ENCODE data around the gene AOX1.
"Not testable (repeated sequence)": the region's sequence is repeated elsewhere in the genome, so short reads cannot be mapped to it uniquely, and the experiment has no call there.

The AOX1 gene

DNA sequence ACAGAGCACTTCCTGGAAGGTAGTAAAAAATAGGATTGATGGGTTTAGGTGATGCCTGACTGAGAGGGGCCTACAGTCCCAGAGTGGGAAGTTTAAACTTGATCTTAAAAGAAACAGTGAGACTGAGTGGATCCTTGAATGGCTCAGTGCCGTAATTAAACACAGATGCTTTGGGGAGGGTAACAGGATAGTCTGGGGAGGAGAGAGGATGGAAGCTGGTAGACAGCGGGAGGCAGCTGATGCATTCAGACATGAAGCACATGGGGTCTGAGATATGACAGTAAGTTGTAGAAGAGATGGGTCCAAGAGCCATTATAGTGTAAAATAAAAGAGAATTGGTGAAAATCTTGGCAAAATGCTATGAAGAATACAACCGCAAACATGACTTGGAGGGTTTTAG, 54.4 kb downstream of the AOX1 start:
- Histone ChIP-seq H3K9ac (ENCODE audit: low read length in 5 of 5) (no peak overlapping the region), H3K27me3 (ENCODE audit: control insufficient read depth in 5 of 5, insufficient read depth in 4 of 5, low read length in 5 of 5) (no peaks in the 10 kb centered on the region), H3K36me3 (ENCODE audit: control insufficient read depth in 5 of 5, insufficient read depth in 5 of 5, low read length in 5 of 5) (peaks cover 4 to 38% (median 22%) of the 10 kb centered on the region in 5 donors), H3K4me1 (ENCODE audit: control insufficient read depth in 5 of 5, insufficient read depth in 5 of 5, low read length in 5 of 5) (peaks cover 0 to 4% (median 0%) of the 10 kb centered on the region in 5 donors), H3K4me3 (ENCODE audit: low read depth in 1 of 5, low read length in 5 of 5) (no peak overlapping the region), H3K27ac (ENCODE audit: low read depth, low read length) (no peak overlapping the region), H3K9me3 (ENCODE audit: control insufficient read depth in 5 of 5, low read length in 5 of 5) (no peaks in the 10 kb centered on the region)

DNA sequence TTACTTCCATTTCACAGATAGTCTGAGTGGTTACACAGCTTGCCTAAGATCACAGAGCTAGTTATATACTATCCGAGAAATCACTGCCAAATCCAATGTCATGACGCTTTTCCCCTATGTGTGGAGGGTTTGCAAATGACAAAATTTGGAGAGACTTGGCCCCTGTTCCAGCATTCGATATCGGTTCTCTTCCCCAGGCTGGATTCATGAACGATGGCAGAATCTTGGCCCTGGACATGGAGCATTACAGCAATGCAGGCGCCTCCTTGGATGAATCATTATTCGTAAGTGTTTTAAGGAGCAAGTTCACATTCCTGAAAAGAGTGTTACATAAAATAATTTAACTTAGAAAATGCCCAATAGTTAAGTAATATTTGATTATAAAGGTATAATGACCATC, 55.1 kb downstream of the AOX1 start:
- peaks cover 4 to 32% (median 21%) of the 10 kb centered on the region in 5 donors for H3K36me3 ChIP-seq (ENCODE audit: control insufficient read depth in 5 of 5, insufficient read depth in 5 of 5, low read length in 5 of 5)
- no peaks in the 10 kb centered on the region for H3K4me1 ChIP-seq (ENCODE audit: control insufficient read depth in 5 of 5, insufficient read depth in 5 of 5, low read length in 5 of 5)
- H3K9ac ChIP-seq (ENCODE audit: low read length in 5 of 5) = no peak overlapping the region
- H3K4me3 ChIP-seq (ENCODE audit: low read depth in 1 of 5, low read length in 5 of 5) = no peak overlapping the region
- H3K27me3 ChIP-seq (ENCODE audit: control insufficient read depth in 5 of 5, insufficient read depth in 4 of 5, low read length in 5 of 5) = no peaks in the 10 kb centered on the region
- H3K27ac ChIP-seq (ENCODE audit: low read depth, low read length) = no peak overlapping the region
- no peaks in the 10 kb centered on the region for H3K9me3 ChIP-seq (ENCODE audit: control insufficient read depth in 5 of 5, low read length in 5 of 5)

DNA sequence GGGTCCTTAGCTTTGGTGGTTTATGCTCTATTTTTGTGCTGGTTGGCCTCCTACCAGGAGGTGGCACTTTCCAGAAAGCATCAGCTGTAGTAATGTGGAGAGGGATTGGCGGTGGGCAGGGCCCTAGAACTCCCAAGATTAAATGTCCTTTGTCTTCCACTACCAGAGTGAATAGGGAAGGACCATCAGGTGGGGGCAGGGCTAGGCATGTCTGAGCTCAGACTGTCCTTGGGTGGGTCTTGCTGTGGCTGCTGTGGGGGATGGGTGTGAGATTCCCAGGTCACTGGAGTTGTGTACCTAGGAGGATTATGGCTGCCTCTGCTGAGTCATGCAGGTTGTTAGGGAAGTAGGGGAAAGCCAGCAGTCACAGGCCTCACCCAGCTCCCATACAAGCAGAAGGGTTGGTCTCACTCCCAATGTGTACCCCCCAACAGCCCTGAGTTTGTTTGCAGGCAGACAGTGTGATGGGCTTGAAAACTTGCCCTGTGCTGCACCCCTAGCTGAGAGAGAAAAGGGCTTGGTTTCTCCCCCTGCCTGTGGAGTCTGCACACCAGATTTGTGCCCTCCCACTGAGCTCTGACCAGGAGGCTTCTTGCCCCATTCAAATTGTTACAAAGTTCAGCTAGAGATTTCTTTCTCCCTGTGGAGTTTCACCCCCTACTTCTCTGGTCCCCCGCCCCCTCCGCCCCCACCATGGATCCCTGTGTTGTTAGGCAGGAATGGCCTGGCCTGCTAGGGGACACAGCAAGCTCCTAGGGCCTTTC, 62.9 kb downstream of the AOX1 start:
- H3K27me3 ChIP-seq (ENCODE audit: control insufficient read depth in 5 of 5, insufficient read depth in 4 of 5, low read length in 5 of 5); H3K9ac ChIP-seq (ENCODE audit: low read length in 5 of 5); H3K9me3 ChIP-seq (ENCODE audit: control insufficient read depth in 5 of 5, low read length in 5 of 5): not testable (repeated sequence)
- Histone ChIP-seq H3K4me1 (ENCODE audit: control insufficient read depth in 5 of 5, insufficient read depth in 5 of 5, low read length in 5 of 5) (peaks cover 0 to 26% (median 18%) of the 10 kb centered on the region in 5 donors), H3K4me3 (ENCODE audit: low read depth in 1 of 5, low read length in 5 of 5) (peak overlapping the region in 1 of 5 donors; percentile 37), H3K27ac (ENCODE audit: low read depth, low read length) (peak overlapping the region; percentile 40), H3K36me3 (ENCODE audit: control insufficient read depth in 5 of 5, insufficient read depth in 5 of 5, low read length in 5 of 5) (peaks cover 0 to 23% (median 15%) of the 10 kb centered on the region in 5 donors)

DNA sequence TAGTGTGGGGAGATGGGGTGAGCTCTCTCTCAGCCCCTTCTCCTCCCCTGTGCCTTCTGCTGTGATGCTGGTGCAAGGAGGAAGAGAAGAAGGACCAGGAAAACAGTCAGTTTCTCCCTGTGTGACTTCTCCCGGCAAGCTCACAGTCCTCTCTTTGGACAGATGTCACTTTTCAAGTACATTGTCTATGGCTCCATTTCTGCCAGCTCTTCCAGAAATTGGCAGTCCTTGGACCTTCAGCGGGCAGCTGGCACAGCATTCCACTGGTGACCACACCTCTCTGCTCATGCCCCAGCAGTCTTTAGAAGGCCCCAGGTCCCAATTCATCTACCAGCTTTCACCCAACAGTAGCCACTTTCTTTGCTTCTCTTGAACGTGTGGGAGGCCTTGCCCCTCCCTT, 63.9 kb downstream of the AOX1 start:
- H3K27me3 ChIP-seq (ENCODE audit: control insufficient read depth in 5 of 5, insufficient read depth in 4 of 5, low read length in 5 of 5) = no peaks in the 10 kb centered on the region
- peaks cover 0 to 26% (median 18%) of the 10 kb centered on the region in 5 donors for H3K4me1 ChIP-seq (ENCODE audit: control insufficient read depth in 5 of 5, insufficient read depth in 5 of 5, low read length in 5 of 5)
- peak overlapping the region; percentile 40 for H3K27ac ChIP-seq (ENCODE audit: low read depth, low read length)
- no peaks in the 10 kb centered on the region for H3K9me3 ChIP-seq (ENCODE audit: control insufficient read depth in 5 of 5, low read length in 5 of 5)
- H3K36me3 ChIP-seq (ENCODE audit: control insufficient read depth in 5 of 5, insufficient read depth in 5 of 5, low read length in 5 of 5) = peaks cover 0 to 16% (median 15%) of the 10 kb centered on the region in 5 donors
- H3K9ac ChIP-seq (ENCODE audit: low read length in 5 of 5) = no peak overlapping the region
- H3K4me3 ChIP-seq (ENCODE audit: low read depth in 1 of 5, low read length in 5 of 5) = no peak overlapping the region

DNA sequence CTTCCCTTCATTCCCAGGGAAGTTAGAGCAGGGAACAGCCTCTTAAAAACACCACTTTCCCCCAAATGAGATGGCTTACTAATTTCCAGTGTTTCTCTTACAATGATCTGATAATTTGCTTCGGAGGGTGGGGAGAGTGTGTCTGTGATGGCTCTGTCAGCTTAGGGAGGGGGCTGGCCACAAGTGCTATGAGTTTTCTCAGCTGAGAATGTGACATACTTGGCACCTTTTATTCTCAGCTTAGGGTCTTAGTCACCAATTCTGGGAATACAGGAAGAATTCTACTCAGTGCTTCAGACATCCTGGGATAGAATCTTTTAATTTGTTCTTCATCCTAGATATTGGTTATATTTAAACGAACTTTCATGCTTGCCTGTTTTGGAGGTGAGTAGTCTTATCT, 64.4 kb downstream of the AOX1 start:
- Histone ChIP-seq H3K27me3 (ENCODE audit: control insufficient read depth in 5 of 5, insufficient read depth in 4 of 5, low read length in 5 of 5) (no peaks in the 10 kb centered on the region), H3K36me3 (ENCODE audit: control insufficient read depth in 5 of 5, insufficient read depth in 5 of 5, low read length in 5 of 5) (peaks cover 0 to 16% (median 15%) of the 10 kb centered on the region in 5 donors), H3K9me3 (ENCODE audit: control insufficient read depth in 5 of 5, low read length in 5 of 5) (no peaks in the 10 kb centered on the region), H3K4me3 (ENCODE audit: low read depth in 1 of 5, low read length in 5 of 5) (no peak overlapping the region), H3K27ac (ENCODE audit: low read depth, low read length) (peak overlapping the region; percentile 40), H3K9ac (ENCODE audit: low read length in 5 of 5) (no peak overlapping the region), H3K4me1 (ENCODE audit: control insufficient read depth in 5 of 5, insufficient read depth in 5 of 5, low read length in 5 of 5) (peaks cover 0 to 26% (median 18%) of the 10 kb centered on the region in 5 donors)

DNA sequence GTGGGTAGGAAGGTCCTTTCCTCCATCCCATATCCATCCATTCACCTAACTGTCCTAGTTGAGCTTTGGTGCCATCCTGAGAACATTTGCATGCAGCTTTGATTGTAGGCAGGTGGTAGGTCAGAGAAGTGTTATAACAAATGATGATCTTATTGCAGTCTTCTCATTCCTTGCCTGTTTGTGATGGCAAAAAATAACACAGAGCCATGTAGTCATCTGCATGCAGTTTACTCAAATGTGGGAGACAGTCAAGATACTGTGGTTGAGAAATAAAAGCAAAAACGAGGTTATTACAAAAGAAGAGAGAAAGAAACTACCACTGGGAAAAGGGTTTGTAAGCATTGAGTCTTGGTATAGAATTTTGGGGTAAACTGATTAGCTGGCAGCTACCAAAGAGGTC, 66.3 kb downstream of the AOX1 start:
- H3K27me3 ChIP-seq (ENCODE audit: control insufficient read depth in 5 of 5, insufficient read depth in 4 of 5, low read length in 5 of 5) = no peaks in the 10 kb centered on the region
- H3K9ac ChIP-seq (ENCODE audit: low read length in 5 of 5) = no peak overlapping the region
- H3K4me3 ChIP-seq (ENCODE audit: low read depth in 1 of 5, low read length in 5 of 5) = no peak overlapping the region
- no peak overlapping the region for H3K27ac ChIP-seq (ENCODE audit: low read depth, low read length)
- H3K4me1 ChIP-seq (ENCODE audit: control insufficient read depth in 5 of 5, insufficient read depth in 5 of 5, low read length in 5 of 5) = peaks cover 0 to 26% (median 18%) of the 10 kb centered on the region in 5 donors
- H3K9me3 ChIP-seq (ENCODE audit: control insufficient read depth in 5 of 5, low read length in 5 of 5) = no peaks in the 10 kb centered on the region
- H3K36me3 ChIP-seq (ENCODE audit: control insufficient read depth in 5 of 5, insufficient read depth in 5 of 5, low read length in 5 of 5) = peaks cover 0 to 16% (median 12%) of the 10 kb centered on the region in 5 donors

DNA sequence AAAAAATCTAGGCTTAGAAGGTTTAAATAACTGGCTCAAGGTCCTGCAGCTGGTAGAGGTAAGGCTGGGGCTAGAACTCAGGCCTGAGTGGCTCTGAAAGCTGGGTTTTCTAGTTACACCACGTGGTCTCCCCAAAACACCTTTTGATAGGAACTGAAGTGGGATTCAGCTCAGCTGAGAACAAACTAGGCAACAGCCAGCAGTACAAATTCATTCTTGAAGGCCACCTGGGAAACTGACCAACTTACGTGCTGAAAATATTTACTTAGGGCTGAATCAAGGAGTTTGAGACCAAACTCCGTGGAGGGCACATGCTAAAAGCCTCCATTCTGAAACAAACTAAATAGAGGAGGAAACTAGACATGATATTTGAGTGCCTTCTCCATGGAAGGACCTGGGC, 67.2 kb downstream of the AOX1 start:
- no peak overlapping the region for H3K4me3 ChIP-seq (ENCODE audit: low read depth in 1 of 5, low read length in 5 of 5)
- no peaks in the 10 kb centered on the region for H3K27me3 ChIP-seq (ENCODE audit: control insufficient read depth in 5 of 5, insufficient read depth in 4 of 5, low read length in 5 of 5)
- H3K4me1 ChIP-seq (ENCODE audit: control insufficient read depth in 5 of 5, insufficient read depth in 5 of 5, low read length in 5 of 5) = peaks cover 0 to 26% (median 18%) of the 10 kb centered on the region in 5 donors
- no peak overlapping the region for H3K27ac ChIP-seq (ENCODE audit: low read depth, low read length)
- no peak overlapping the region for H3K9ac ChIP-seq (ENCODE audit: low read length in 5 of 5)
- H3K36me3 ChIP-seq (ENCODE audit: control insufficient read depth in 5 of 5, insufficient read depth in 5 of 5, low read length in 5 of 5) = peaks cover 0 to 16% (median 12%) of the 10 kb centered on the region in 5 donors
- H3K9me3 ChIP-seq (ENCODE audit: control insufficient read depth in 5 of 5, low read length in 5 of 5) = no peaks in the 10 kb centered on the region

DNA sequence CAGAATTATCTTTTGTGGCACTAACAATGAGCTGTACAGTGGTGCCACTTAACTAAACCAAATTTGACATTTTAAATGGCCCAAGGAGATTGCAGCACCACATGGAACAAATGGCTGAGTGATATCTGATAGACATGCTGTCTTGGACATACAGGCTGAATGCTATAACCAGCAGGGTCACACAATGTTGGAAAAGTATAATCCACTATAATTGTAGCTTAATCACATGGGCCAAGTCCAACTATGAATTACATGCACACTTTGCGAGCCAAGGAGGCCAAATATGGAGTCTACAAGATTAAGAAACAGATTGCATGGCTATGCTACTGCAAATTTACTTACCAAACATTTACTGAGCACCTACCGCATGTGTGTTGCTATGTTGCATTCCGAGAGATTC, 69.0 kb downstream of the AOX1 start:
- Histone ChIP-seq H3K9ac (ENCODE audit: low read length in 5 of 5) (no peak overlapping the region), H3K4me1 (ENCODE audit: control insufficient read depth in 5 of 5, insufficient read depth in 5 of 5, low read length in 5 of 5) (peaks cover 0 to 25% (median 12%) of the 10 kb centered on the region in 5 donors)

DNA sequence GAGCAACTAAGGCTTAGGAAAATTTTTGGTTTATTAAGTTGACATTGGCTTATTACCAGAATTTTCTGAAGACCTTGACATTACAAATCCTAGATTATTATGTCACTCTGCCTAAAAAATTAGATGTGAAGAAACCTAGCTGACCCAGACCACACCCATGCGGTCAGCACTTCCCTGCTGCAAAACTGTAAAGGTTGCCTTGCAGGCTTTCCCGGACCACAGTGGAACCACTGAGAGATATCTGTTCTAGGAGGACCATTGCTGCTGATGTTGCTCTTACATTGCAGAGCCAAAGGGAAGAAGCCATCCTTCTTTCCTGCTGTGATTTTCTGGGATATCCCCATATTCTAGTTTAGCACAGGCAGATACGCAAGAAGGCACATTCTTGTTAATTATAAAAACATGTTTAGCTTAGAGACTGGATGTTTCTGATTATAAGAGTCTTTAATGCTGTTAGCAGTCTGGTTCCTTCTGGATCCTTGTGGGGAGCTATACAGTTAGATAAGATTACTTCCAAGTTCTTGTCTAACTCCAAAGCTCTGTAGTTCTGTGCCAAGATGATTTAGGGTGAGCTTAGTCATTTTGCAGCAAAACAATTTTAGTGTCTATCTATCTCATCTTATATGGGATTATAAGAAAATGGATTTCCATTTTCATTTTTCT, 70.2 kb downstream of the AOX1 start:
- Histone ChIP-seq H3K27me3 (ENCODE audit: control insufficient read depth in 5 of 5, insufficient read depth in 4 of 5, low read length in 5 of 5) (no peaks in the 10 kb centered on the region), H3K9me3 (ENCODE audit: control insufficient read depth in 5 of 5, low read length in 5 of 5) (no peaks in the 10 kb centered on the region), H3K4me1 (ENCODE audit: control insufficient read depth in 5 of 5, insufficient read depth in 5 of 5, low read length in 5 of 5) (peaks cover 0 to 21% (median 9%) of the 10 kb centered on the region in 5 donors), H3K36me3 (ENCODE audit: control insufficient read depth in 5 of 5, insufficient read depth in 5 of 5, low read length in 5 of 5) (peaks cover 0 to 12% (median 6%) of the 10 kb centered on the region in 5 donors), H3K4me3 (ENCODE audit: low read depth in 1 of 5, low read length in 5 of 5) (no peak overlapping the region), H3K9ac (ENCODE audit: low read length in 5 of 5) (no peak overlapping the region), H3K27ac (ENCODE audit: low read depth, low read length) (no peak overlapping the region)

More for the DNA sequence above, 69.0 kb downstream of the AOX1 start:
- no peaks in the 10 kb centered on the region for H3K27me3 ChIP-seq (ENCODE audit: control insufficient read depth in 5 of 5, insufficient read depth in 4 of 5, low read length in 5 of 5)
- H3K4me3 ChIP-seq (ENCODE audit: low read depth in 1 of 5, low read length in 5 of 5) = no peak overlapping the region
- H3K27ac ChIP-seq (ENCODE audit: low read depth, low read length) = no peak overlapping the region
- peaks cover 0 to 16% (median 12%) of the 10 kb centered on the region in 5 donors for H3K36me3 ChIP-seq (ENCODE audit: control insufficient read depth in 5 of 5, insufficient read depth in 5 of 5, low read length in 5 of 5)
- no peaks in the 10 kb centered on the region for H3K9me3 ChIP-seq (ENCODE audit: control insufficient read depth in 5 of 5, low read length in 5 of 5)

DNA sequence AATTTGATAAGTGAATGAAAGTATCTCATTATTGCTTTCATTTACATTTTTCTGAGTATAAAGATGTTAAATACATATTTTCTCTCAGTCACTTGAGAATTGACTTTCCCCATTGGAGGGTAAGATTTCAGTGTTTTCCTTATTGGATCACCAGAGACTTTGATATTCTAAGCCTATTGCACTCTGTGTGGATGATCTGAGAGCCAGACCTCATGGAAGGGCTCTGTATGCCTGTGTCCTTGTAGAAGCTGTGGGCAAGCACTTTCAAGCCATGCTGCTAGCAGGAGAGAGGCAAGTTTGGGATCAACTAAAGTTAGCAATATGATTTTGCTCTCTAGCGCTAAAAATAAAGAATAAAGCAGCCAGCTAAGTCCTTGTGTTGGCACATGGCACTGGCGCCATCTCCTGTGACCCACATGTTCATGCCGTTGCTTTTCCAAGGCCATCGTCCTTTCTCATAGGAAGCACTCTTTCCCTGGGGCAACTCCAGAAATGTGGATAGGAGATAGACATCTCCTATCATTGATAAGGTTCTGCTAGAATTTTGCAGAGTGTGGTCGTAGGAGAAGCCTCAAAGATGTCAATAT, 72.6 kb downstream of the AOX1 start:
- no peak overlapping the region for H3K9ac ChIP-seq (ENCODE audit: low read length in 5 of 5)
- H3K4me1 ChIP-seq (ENCODE audit: control insufficient read depth in 5 of 5, insufficient read depth in 5 of 5, low read length in 5 of 5) = peaks cover 0 to 31% (median 16%) of the 10 kb centered on the region in 5 donors
- no peak overlapping the region for H3K4me3 ChIP-seq (ENCODE audit: low read depth in 1 of 5, low read length in 5 of 5)
- no peaks in the 10 kb centered on the region for H3K27me3 ChIP-seq (ENCODE audit: control insufficient read depth in 5 of 5, insufficient read depth in 4 of 5, low read length in 5 of 5)
- H3K27ac ChIP-seq (ENCODE audit: low read depth, low read length) = no peak overlapping the region
- no peaks in the 10 kb centered on the region for H3K9me3 ChIP-seq (ENCODE audit: control insufficient read depth in 5 of 5, low read length in 5 of 5)
- peaks cover 0 to 3% (median 3%) of the 10 kb centered on the region in 5 donors for H3K36me3 ChIP-seq (ENCODE audit: control insufficient read depth in 5 of 5, insufficient read depth in 5 of 5, low read length in 5 of 5)
